KMS-11 (cell line): Measurements from ENCODE around the gene LDLRAD3.

ENCODE experiments used
- H2AFZ ChIP-seq: fragments of 200-600 bp; sonication (generic); 2 replicates; pipeline ENCODE4 v1.6.1; 2016; ENCODE audit warnings: antibody characterized with exemption, mixed run types, low read depth
- H3K27ac ChIP-seq: fragments of 200-600 bp; sonication (generic); 2 replicates; pipeline ENCODE4 v1.6.1; 2016; ENCODE audit warnings: mild to moderate bottlenecking, mixed run types
- H3K27me3 ChIP-seq: fragments of 200-600 bp; sonication (generic); 2 replicates; pipeline ENCODE4 v1.6.1; 2017; ENCODE audit warnings: mild to moderate bottlenecking, low read depth, mixed run types, moderate library complexity; ENCODE audit not compliant: insufficient read depth
- H3K36me3 ChIP-seq: fragments of 200-600 bp; sonication (generic); 2 replicates; pipeline ENCODE4 v1.6.1; 2017; ENCODE audit warnings: mild to moderate bottlenecking, mixed run types; ENCODE audit not compliant: insufficient read depth
- H3K4me1 ChIP-seq: fragments of 200-600 bp; sonication (generic); 2 replicates; pipeline ENCODE4 v1.6.1; 2016; ENCODE audit warnings: mild to moderate bottlenecking, low read depth, mixed run types; ENCODE audit not compliant: poor library complexity, severe bottlenecking
- H3K4me2 ChIP-seq: fragments of 200-600 bp; sonication (generic); 2 replicates; pipeline ENCODE4 v1.7.0; 2016; ENCODE audit warnings: mild to moderate bottlenecking, mixed run types
- H3K4me3 ChIP-seq: fragments of 200-600 bp; sonication (generic); IDR thresholded peaks from 2 replicates; pipeline ENCODE4 v1.6.1; 2017; ENCODE audit warnings: low read depth, low read length, mixed read lengths; ENCODE audit not compliant: insufficient read depth
- H3K79me2 ChIP-seq: fragments of 200-600 bp; sonication (generic); 2 replicates; pipeline ENCODE4 v1.6.1; 2016; ENCODE audit warnings: low read depth, mixed run types; ENCODE audit not compliant: insufficient read depth
- H3K9ac ChIP-seq: fragments of 200-600 bp; sonication (generic); 2 replicates; pipeline ENCODE4 v1.6.1; 2016; ENCODE audit warnings: mild to moderate bottlenecking, mixed run types
- H4K20me1 ChIP-seq: fragments of 200-600 bp; sonication (generic); 2 replicates; pipeline ENCODE4 v1.6.1; 2016; ENCODE audit warnings: mild to moderate bottlenecking, mixed run types; ENCODE audit not compliant: insufficient read depth
- CTCF ChIP-seq: fragments of 200-600 bp; sonication (generic); conservative IDR thresholded peaks from 2 replicates; pipeline ENCODE4 v1.6.1; 2017; ENCODE audit warnings: low read depth, mild to moderate bottlenecking, antibody characterized with exemption, low read length, moderate library complexity, mixed read lengths

LDLRAD3 gene

DNA sequence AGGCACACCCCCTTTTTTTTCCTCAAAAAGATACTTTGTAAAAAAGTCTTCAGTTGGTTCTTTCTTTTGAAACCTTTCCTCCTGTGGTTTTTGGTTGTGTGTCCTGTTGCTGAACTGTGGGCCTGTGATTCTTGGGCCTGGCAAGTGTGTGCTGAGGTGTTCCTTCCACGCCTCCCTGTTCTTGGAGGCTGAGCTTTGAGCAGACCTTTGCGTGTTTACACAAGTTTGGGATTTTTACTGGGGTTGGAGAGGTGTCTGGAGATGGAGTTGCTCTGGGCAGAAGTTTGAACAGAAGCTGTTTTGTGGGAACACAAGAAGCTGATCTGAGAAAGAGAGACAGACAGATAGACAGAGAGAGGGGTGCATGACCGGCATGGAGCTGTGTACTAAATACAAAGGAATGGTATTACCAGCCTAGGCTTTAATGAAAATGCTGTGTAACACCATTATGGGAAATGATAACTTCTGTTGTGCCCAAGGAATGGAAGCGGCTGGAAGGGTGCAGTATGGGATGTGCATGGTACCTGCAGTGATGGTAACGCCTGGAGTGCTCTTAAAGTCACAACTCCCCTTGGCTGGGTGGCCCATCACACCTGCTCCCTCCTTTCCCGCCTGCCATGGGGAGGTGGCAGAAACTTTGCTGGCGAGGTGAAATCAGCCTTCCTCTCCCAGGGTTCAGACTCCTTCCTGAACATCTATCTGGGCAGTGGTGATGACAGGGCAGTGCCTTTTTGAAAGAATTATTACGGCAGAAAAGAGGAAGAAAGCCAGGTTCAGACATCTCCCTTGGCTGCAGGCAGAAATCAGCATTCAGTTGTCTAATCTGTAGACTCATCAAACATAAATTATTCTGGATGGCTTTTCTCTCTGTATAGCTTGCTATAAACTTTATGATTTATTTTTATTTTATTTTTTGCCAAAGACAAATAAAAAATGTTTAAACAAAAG lies 70.4 kb downstream of the LDLRAD3 start:
- H2AFZ ChIP-seq = no peak overlapping the region
- no peak for TF ChIP-seq CTCF
- no peak overlapping the region for H3K4me2 ChIP-seq
- H3K4me3 ChIP-seq = no peak overlapping the region
- H3K4me1 ChIP-seq = no peaks in the 10 kb centered on the region
- no peak overlapping the region for H3K27ac ChIP-seq
- H3K27me3 ChIP-seq = no peaks in the 10 kb centered on the region
- no peaks in the 10 kb centered on the region for H3K79me2 ChIP-seq
- H3K9ac ChIP-seq = no peak overlapping the region
- H4K20me1 ChIP-seq = no peaks in the 10 kb centered on the region
- no peaks in the 10 kb centered on the region for H3K36me3 ChIP-seq

- no peak overlapping the region for H3K27ac ChIP-seq
- no peak for TF ChIP-seq CTCF
- H3K79me2 ChIP-seq = no peaks in the 10 kb centered on the region
- H3K4me1 ChIP-seq = no peaks in the 10 kb centered on the region
- no peaks in the 10 kb centered on the region for H3K36me3 ChIP-seq
- H3K4me2 ChIP-seq = no peak overlapping the region
- no peaks in the 10 kb centered on the region for H4K20me1 ChIP-seq
- no peak overlapping the region for H2AFZ ChIP-seq
- H3K27me3 ChIP-seq = no peaks in the 10 kb centered on the region
- no peak overlapping the region for H3K4me3 ChIP-seq
- H3K9ac ChIP-seq = no peak overlapping the region
These were observed 71.2 kb downstream of the LDLRAD3 start for GRCh38 chr11:36014898-36015665.

DNA sequence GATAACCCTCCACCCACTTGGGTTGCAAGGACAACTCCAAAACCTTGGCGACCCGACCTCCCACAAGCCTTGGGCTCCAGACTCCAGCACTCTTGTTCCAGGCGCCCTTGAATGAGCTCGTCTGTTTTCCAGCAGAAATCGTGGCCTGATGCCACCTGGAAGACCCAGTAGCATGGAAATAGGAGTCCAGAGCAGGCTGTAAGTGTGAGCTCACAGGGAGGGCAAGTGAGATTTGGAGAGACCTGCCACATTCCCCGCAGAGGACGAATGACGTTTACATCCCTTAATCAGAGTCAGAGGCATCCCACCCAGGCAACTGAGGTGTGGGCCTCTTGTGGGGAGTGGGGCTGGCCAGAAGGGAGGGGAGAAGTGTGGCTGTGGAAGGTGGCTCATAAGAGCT lies 71.9 kb downstream of the LDLRAD3 start:
- no peak overlapping the region for H3K4me3 ChIP-seq
- no peaks in the 10 kb centered on the region for H3K79me2 ChIP-seq
- H3K27me3 ChIP-seq = no peaks in the 10 kb centered on the region

GRCh38 chr11:36016263-36016662 lies 72.4 kb downstream of the LDLRAD3 start:
- H3K27ac ChIP-seq = no peak overlapping the region
- H3K27me3 ChIP-seq = no peaks in the 10 kb centered on the region
- H2AFZ ChIP-seq = no peak overlapping the region
- no peaks in the 10 kb centered on the region for H3K79me2 ChIP-seq
- H3K4me1 ChIP-seq = no peaks in the 10 kb centered on the region
- no peaks in the 10 kb centered on the region for H4K20me1 ChIP-seq
- H3K4me2 ChIP-seq = no peak overlapping the region
- no peak for TF ChIP-seq CTCF
- no peaks in the 10 kb centered on the region for H3K36me3 ChIP-seq
- no peak overlapping the region for H3K9ac ChIP-seq
- no peak overlapping the region for H3K4me3 ChIP-seq

More for the DNA sequence above, 71.9 kb downstream of the LDLRAD3 start:
- no peak overlapping the region for H3K27ac ChIP-seq
- H2AFZ ChIP-seq = no peak overlapping the region
- H4K20me1 ChIP-seq = no peaks in the 10 kb centered on the region
- no peaks in the 10 kb centered on the region for H3K36me3 ChIP-seq
- no peak for TF ChIP-seq CTCF
- H3K4me1 ChIP-seq = no peaks in the 10 kb centered on the region
- H3K4me2 ChIP-seq = no peak overlapping the region
- H3K9ac ChIP-seq = no peak overlapping the region
